H9 (cell line): ENCODE results near the gene GSTA3. TPM values are rescaled to one million over a fixed set of nuclear protein-coding genes. Genes with fewer than 3 reads are reported as not detected.
"Not testable (repeated sequence)": the region's sequence is repeated elsewhere in the genome, so short reads cannot be mapped to it uniquely, and the experiment has no call there.

ENCODE experiments used
- DNase-seq: peaks from one replicate; pipeline ENCODE4 v3.0.0-alpha.2; 2017
- H2AFZ ChIP-seq: one replicate; pipeline ENCODE4 v1.6.1; 2013; ENCODE audit warnings: mild to moderate bottlenecking, low read length, control low read depth, moderate library complexity
- H2AK5ac ChIP-seq: 2 replicates; pipeline ENCODE4 v1.6.1; 2013; ENCODE audit warnings: low read length, control low read depth, mixed read lengths; ENCODE audit not compliant: insufficient read length
- H2BK120ac ChIP-seq: one replicate; pipeline ENCODE4 v1.6.1; 2013; ENCODE audit warnings: low read depth, mild to moderate bottlenecking, low read length, control low read depth, inconsistent platforms; ENCODE audit not compliant: poor library complexity, severe bottlenecking
- H2BK12ac ChIP-seq: 2 replicates; pipeline ENCODE4 v1.6.1; 2013; ENCODE audit warnings: low read length, control low read depth, mixed read lengths, low read depth; ENCODE audit not compliant: insufficient read length
- H2BK15ac ChIP-seq: 2 replicates; pipeline ENCODE4 v1.6.1; 2013; ENCODE audit warnings: low read depth, low read length, control low read depth
- H2BK20ac ChIP-seq: one replicate; pipeline ENCODE4 v1.6.1; 2013; ENCODE audit warnings: low read depth, mild to moderate bottlenecking, low read length, control low read depth, inconsistent platforms; ENCODE audit not compliant: poor library complexity, severe bottlenecking
- H2BK5ac ChIP-seq: 2 replicates; pipeline ENCODE4 v1.6.1; 2013; ENCODE audit warnings: low read length, control low read depth, mixed read lengths; ENCODE audit not compliant: insufficient read length
- H3K14ac ChIP-seq: 2 replicates; pipeline ENCODE4 v1.6.1; 2013; ENCODE audit warnings: low read length, control low read depth; ENCODE audit not compliant: insufficient read depth
- H3K18ac ChIP-seq: 2 replicates; pipeline ENCODE4 v1.6.1; 2013; ENCODE audit warnings: low read depth, mild to moderate bottlenecking, mixed read lengths, low read length, control low read depth; ENCODE audit not compliant: insufficient read length
- H3K23ac ChIP-seq: 2 replicates; pipeline ENCODE4 v1.6.1; 2013; ENCODE audit warnings: low read length, control low read depth, mixed read lengths, low read depth; ENCODE audit not compliant: insufficient read length
- H3K23me2 ChIP-seq: 2 replicates; pipeline ENCODE4 v1.6.1; 2013; ENCODE audit warnings: low read depth, mild to moderate bottlenecking, mixed read lengths, low read length, control low read depth; ENCODE audit not compliant: insufficient read length, poor library complexity, severe bottlenecking
- H3K27ac ChIP-seq: 2 replicates; pipeline ENCODE4 v1.5.1; 2013; ENCODE audit warnings: low read length, control low read depth, mixed read lengths, low read depth; ENCODE audit not compliant: insufficient read length
- H3K27me3 ChIP-seq: 2 replicates; pipeline ENCODE4 v1.6.1; 2013; ENCODE audit warnings: low read length, control low read depth, inconsistent platforms; ENCODE audit not compliant: insufficient read depth
- H3K4ac ChIP-seq: 2 replicates; pipeline ENCODE4 v1.6.1; 2013; ENCODE audit warnings: low read depth, mild to moderate bottlenecking, control low read depth, inconsistent platforms, low read length, moderate library complexity
- H3K4me1 ChIP-seq: 2 replicates; pipeline ENCODE4 v1.6.1; 2013; ENCODE audit warnings: low read length, control low read depth, inconsistent platforms; ENCODE audit not compliant: insufficient read depth
- H3K4me2 ChIP-seq: 2 replicates; pipeline ENCODE4 v1.6.1; 2013; ENCODE audit warnings: low read length, control low read depth, mixed read lengths; ENCODE audit not compliant: insufficient read length, insufficient read depth
- H3K56ac ChIP-seq: 2 replicates; pipeline ENCODE4 v1.6.1; 2013; ENCODE audit warnings: low read depth, mild to moderate bottlenecking, mixed read lengths, low read length, control low read depth; ENCODE audit not compliant: insufficient read length
- H3K79me1 ChIP-seq: 2 replicates; pipeline ENCODE4 v1.6.1; 2013; ENCODE audit warnings: low read depth, mild to moderate bottlenecking, moderate library complexity, low read length, control low read depth, inconsistent platforms; ENCODE audit not compliant: insufficient read depth, poor library complexity, severe bottlenecking
- H3K79me2 ChIP-seq: 2 replicates; pipeline ENCODE4 v1.6.1; 2013; ENCODE audit warnings: low read length, control low read depth, inconsistent platforms; ENCODE audit not compliant: insufficient read depth
- H3K9ac ChIP-seq: 2 replicates; pipeline ENCODE4 v1.6.1; 2013; ENCODE audit warnings: low read length, control low read depth, mixed read lengths; ENCODE audit not compliant: insufficient read length; ENCODE audit errors: extremely low read depth
- H3K9me3 ChIP-seq: one replicate; pipeline ENCODE4 v1.6.1; 2013; ENCODE audit warnings: low read depth, low read length, inconsistent platforms; ENCODE audit not compliant: control insufficient read depth
- H3T11ph ChIP-seq: one replicate; pipeline ENCODE4 v1.6.1; 2013; ENCODE audit warnings: mild to moderate bottlenecking, low read length, control low read depth, inconsistent platforms
- H4K20me1 ChIP-seq: one replicate; pipeline ENCODE4 v1.6.1; 2013; ENCODE audit not compliant: control insufficient read depth, insufficient read length, insufficient read depth
- H4K5ac ChIP-seq: 2 replicates; pipeline ENCODE4 v1.6.1; 2013; ENCODE audit warnings: low read depth, mild to moderate bottlenecking, mixed read lengths, low read length, control low read depth; ENCODE audit not compliant: insufficient read length
- H4K8ac ChIP-seq: replicated peaks from 2 replicates; pipeline ENCODE4 v1.6.1; 2013; ENCODE audit warnings: low read length, control low read depth, mixed read lengths, low read depth; ENCODE audit not compliant: insufficient read length
- H4K91ac ChIP-seq: 2 replicates; pipeline ENCODE4 v1.6.1; 2013; ENCODE audit warnings: low read depth, mild to moderate bottlenecking, moderate library complexity, mixed read lengths, low read length, control low read depth; ENCODE audit not compliant: insufficient read length
- H3K27ac Mint-ChIP-seq, 3 experiments: 2 replicates in 2 of 3; 3 replicates in 1 of 3; pipeline ENCODE4 v1.8.0; 2020 to 2021; ENCODE audit warnings: mixed read lengths in 3 of 3, mild to moderate bottlenecking in 1 of 3, moderate library complexity in 1 of 3
- H3K27me3 Mint-ChIP-seq: 2 replicates; pipeline ENCODE4 v1.8.0; 2021; ENCODE audit warnings: low read depth, mild to moderate bottlenecking, moderate library complexity, mixed read lengths
- H3K36me3 Mint-ChIP-seq, 3 experiments: 2 replicates in 2 of 3; 3 replicates in 1 of 3; pipeline ENCODE4 v1.8.0; 2020 to 2021; ENCODE audit warnings: low read depth in 3 of 3, mixed read lengths in 3 of 3; ENCODE audit not compliant: insufficient read depth in 1 of 3
- H3K4me1 Mint-ChIP-seq, 2 experiments: 2 replicates each; pipeline ENCODE4 v1.8.0; 2020; ENCODE audit warnings: mixed read lengths in 2 of 2
- H3K4me3 Mint-ChIP-seq, 2 experiments: 2 replicates in 1 of 2; 3 replicates in 1 of 2; pipeline ENCODE4 v1.8.0; 2020 to 2021; ENCODE audit warnings: mild to moderate bottlenecking in 2 of 2, mixed read lengths in 2 of 2, moderate library complexity in 1 of 2
- H3K9me3 Mint-ChIP-seq, 2 experiments: 2 replicates in 1 of 2; 3 replicates in 1 of 2; pipeline ENCODE4 v1.8.0; 2020; ENCODE audit warnings: mild to moderate bottlenecking in 2 of 2, mixed read lengths in 2 of 2, moderate library complexity in 1 of 2
- WGBS: extraction: QIAGEN DNeasy Blood & Tissue Kit; methylation state at CpG from one replicate; pipeline ENCODE4 v1.1.7; 2013; ENCODE audit warnings: missing lambda C conversion rate, low lambda C conversion rate, mixed read lengths; ENCODE audit not compliant: insufficient read length; ENCODE audit errors: extremely low coverage; 5-methylcytosine and 5-hydroxymethylcytosine counted together
- total RNA-seq: library from RNA; stranded (reverse); gene quantifications from 2 replicates; pipeline ENCODE4 v1.2.1, GENCODE V29; 2021
- TF ChIP-seq, protein P1 (sequence below): fragments of 200-600 bp; sonication (generic); conservative IDR thresholded peaks from 3 replicates; pipeline ENCODE4 v1.8.0; 2021; ENCODE audit warnings: antibody characterized with exemption, mild to moderate bottlenecking

GSTA3 gene
- total RNA-seq, 1 experiment from 2014 or later: not detected

DNA sequence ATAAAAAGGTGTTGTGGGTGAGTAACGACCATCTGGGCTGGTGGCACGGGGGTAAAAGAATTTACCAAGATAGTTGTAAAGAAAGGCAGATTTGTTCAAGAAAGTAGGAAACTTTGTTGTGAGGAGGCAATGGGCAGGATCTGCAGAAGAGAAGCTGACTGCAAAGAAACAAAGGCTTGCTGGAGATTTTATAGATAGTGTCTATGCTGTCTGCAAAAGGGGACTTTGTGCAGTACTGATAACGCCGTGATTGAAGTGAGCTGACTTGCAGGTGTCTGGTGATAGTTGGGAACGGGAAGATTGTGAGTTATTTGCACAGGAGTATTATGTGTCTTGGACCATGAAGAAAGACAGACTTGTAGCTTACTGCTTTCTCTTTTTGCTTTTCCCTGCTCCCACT is 36.8 kb upstream of the GSTA3 start:
- Mint-ChIP-seq H3K36me3 (no peaks in the 10 kb centered on the region), H3K4me1 (peaks cover 27 to 28% of the 10 kb centered on the region in 2 experiments)
- no CpG with 5 or more reads among the region's 5 CpGs for WGBS

DNA sequence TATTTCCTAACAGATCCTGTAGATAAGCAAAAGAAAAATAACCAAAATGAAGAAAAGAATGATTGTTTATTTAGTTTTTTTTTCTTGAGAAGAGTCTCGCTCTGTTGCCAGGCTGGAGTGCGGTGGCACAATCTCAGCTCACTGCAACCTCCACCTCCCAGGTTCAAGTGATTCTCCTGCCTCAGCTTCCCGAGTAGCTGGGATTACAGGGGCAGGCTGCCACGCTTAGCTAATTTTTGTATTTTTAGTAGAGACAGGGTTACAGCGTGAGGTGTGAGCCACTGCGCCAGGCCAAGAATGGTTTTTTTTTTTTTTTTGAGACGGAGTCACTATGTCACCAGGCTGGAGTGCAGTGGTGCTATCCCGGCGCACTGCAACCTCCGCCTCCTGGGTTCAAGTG is 33.3 kb upstream of the GSTA3 start:
- not testable (repeated sequence) for H4K8ac ChIP-seq, H2AFZ ChIP-seq, DNase-seq, H2BK5ac ChIP-seq, H3K9ac ChIP-seq, H3K36me3 Mint-ChIP-seq, H3K4ac ChIP-seq, H3K23me2 ChIP-seq, H2BK20ac ChIP-seq, H3K14ac ChIP-seq, H4K91ac ChIP-seq, H3K9me3 Mint-ChIP-seq, H3K27me3 Mint-ChIP-seq, H3K79me2 ChIP-seq, H2BK15ac ChIP-seq, H4K20me1 ChIP-seq, H3T11ph ChIP-seq, H3K27ac Mint-ChIP-seq, H3K9me3 ChIP-seq, H2BK120ac ChIP-seq, H2BK12ac ChIP-seq, H3K79me1 ChIP-seq, H2AK5ac ChIP-seq, H3K23ac ChIP-seq, H3K4me3 Mint-ChIP-seq, H4K5ac ChIP-seq, H3K56ac ChIP-seq, H3K18ac ChIP-seq, H3K4me2 ChIP-seq, H3K27me3 ChIP-seq, H3K4me1 ChIP-seq, H3K27ac ChIP-seq
- peaks cover 27 to 28% of the 10 kb centered on the region in 2 experiments for H3K4me1 Mint-ChIP-seq
- WGBS: no CpG with 5 or more reads among the region's 10 CpGs

More for the DNA sequence above, 36.8 kb upstream of the GSTA3 start:
- Histone ChIP-seq H2BK120ac (no peak overlapping the region), H3K56ac (no peak overlapping the region), H2BK20ac (no peak overlapping the region), H2BK15ac (no peak overlapping the region), H3K4ac (no peak overlapping the region), H3K23me2 (no peaks in the 10 kb centered on the region), H4K91ac (no peak overlapping the region), H4K8ac (no peak overlapping the region), H2AFZ (no peak overlapping the region), H2BK12ac (no peak overlapping the region), H3K23ac (no peak overlapping the region), H3K4me1 (no peaks in the 10 kb centered on the region), H4K5ac (no peak overlapping the region), H2BK5ac (no peak overlapping the region), H3K14ac (no peak overlapping the region), H3K18ac (no peak overlapping the region), H3K79me2 (no peaks in the 10 kb centered on the region), H3K4me2 (no peak overlapping the region), H2AK5ac (no peak overlapping the region), H3T11ph (no peak overlapping the region), H3K79me1 (no peaks in the 10 kb centered on the region), H3K27me3 (no peaks in the 10 kb centered on the region), H4K20me1 (no peaks in the 10 kb centered on the region), H3K9ac (no peak overlapping the region), H3K27ac (no peak overlapping the region), H3K9me3 (no peaks in the 10 kb centered on the region)
- Mint-ChIP-seq H3K27me3 (peaks cover 1% of the 10 kb centered on the region; the same call in 1 of the 2 replicates), H3K4me3 (no peak overlapping the region), H3K9me3 (no peaks in the 10 kb centered on the region), H3K27ac (peak overlapping the region in 1 of 3 experiments; percentile 19; a peak in 1 of 7 replicates)
- TF ChIP-seq, protein P1, sequence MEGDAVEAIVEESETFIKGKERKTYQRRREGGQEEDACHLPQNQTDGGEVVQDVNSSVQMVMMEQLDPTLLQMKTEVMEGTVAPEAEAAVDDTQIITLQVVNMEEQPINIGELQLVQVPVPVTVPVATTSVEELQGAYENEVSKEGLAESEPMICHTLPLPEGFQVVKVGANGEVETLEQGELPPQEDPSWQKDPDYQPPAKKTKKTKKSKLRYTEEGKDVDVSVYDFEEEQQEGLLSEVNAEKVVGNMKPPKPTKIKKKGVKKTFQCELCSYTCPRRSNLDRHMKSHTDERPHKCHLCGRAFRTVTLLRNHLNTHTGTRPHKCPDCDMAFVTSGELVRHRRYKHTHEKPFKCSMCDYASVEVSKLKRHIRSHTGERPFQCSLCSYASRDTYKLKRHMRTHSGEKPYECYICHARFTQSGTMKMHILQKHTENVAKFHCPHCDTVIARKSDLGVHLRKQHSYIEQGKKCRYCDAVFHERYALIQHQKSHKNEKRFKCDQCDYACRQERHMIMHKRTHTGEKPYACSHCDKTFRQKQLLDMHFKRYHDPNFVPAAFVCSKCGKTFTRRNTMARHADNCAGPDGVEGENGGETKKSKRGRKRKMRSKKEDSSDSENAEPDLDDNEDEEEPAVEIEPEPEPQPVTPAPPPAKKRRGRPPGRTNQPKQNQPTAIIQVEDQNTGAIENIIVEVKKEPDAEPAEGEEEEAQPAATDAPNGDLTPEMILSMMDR: no peak
- no peak for DNase-seq
